ENCODE data around the gene IQCK.

Gene IQCK, protein sequence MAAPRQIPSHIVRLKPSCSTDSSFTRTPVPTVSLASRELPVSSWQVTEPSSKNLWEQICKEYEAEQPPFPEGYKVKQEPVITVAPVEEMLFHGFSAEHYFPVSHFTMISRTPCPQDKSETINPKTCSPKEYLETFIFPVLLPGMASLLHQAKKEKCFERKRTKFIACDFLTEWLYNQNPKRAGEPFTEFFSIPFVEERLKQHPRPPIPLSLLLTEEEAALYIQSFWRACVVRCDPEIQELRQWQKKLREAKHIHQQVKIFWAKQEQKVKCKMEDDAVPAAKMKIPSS

DNA sequence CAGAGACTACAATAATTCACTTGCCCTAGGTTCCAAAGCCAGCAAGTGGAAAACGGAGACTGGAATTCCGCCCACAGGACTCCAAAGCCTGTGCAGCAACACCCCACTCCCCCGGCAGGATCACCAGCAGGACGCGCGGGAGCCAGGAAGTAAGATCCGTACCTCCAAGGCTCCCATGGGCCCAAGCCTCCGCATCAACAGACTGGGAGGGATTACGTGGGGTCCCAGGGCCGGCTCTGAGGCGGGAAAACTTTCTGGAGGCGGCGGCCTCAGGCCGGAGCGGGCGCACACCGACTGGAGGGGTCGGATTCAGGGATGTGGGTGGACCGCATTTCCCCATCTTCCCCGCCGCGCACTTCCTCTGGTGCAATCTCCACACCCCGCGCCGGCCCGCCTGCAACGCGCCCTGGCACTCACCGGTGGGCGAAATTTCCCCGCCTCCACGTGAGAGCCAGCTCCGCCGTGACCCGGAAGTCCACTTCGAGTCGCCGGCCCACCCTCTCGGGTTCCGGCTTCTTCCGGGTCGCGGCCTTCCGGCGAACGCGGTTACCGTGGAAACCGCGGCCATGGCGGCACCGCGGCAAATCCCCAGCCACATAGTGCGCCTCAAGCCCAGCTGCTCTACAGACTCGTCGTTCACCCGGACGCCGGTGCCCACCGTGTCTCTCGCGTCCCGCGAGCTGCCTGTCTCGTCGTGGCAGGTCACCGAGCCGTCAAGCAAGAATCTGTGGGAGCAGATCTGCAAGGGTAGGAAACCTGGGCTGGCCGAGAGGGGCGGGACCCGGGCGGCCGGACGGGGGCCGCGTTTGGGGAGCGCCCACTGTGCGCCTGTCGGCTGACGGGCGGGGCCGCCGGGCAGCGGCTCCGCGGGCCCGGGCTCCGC, at the start of gene IQCK, which contains the start of gene KNOP1:
TSS of gene IQCK (plus strand) at position 531 of the 883 bp plus-strand sequence. CDS start at position 567, 36 bp downstream.
TSS of gene KNOP1 (minus strand) at position 487 of the 883 bp plus-strand sequence. CDS start 3,192 bp downstream, outside the sequence.
- POLR2A ChIA-PET, result interaction anchor here (0.6 to 2.3 kb wide), 5 partner anchors 18 to 163 kb away, joined by 3 to 9 read pairs (median 6); partner anchors contain the start of gene VPS35L
- no peak for TF ChIP-seq ZNF670 (tag by site-specific recombination; IDR thresholded peaks at IDR 0.05; ENCODE audit: low read depth)
- TF ChIP-seq YY1 (tag by site-specific recombination; IDR thresholded peaks at IDR 0.05), result peak; percentile 85
- TF ChIP-seq ZNF248 (tag by site-specific recombination; IDR thresholded peaks at IDR 0.05), result no peak
- TF ChIP-seq, protein P1, sequence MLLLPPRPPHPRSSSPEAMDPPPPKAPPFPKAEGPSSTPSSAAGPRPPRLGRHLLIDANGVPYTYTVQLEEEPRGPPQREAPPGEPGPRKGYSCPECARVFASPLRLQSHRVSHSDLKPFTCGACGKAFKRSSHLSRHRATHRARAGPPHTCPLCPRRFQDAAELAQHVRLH (tag by site-specific recombination; IDR thresholded peaks at IDR 0.05), result peak; percentile 80; the same call in 1 of the 2 replicates
- TF ChIP-seq ZNF561 (tag by site-specific recombination; IDR thresholded peaks at IDR 0.05; ENCODE audit: borderline replicate concordance), result 0 out of 2 replicates have a peak, but pooled peaks have one; percentile 23
- no peak for TF ChIP-seq ZNF138 (tag by site-specific recombination; IDR thresholded peaks at IDR 0.05; ENCODE audit: borderline replicate concordance)
- peak; percentile 95 for TF ChIP-seq ZBTB8A (tag by site-specific recombination; IDR thresholded peaks at IDR 0.05)
- TF ChIP-seq ZNF214 (tag by site-specific recombination; IDR thresholded peaks at IDR 0.05; ENCODE audit: borderline replicate concordance), result no peak
- no peak for TF ChIP-seq ZNF530 (tag by site-specific recombination; IDR thresholded peaks at IDR 0.05; ENCODE audit: low read depth)
- TF ChIP-seq, protein P2, sequence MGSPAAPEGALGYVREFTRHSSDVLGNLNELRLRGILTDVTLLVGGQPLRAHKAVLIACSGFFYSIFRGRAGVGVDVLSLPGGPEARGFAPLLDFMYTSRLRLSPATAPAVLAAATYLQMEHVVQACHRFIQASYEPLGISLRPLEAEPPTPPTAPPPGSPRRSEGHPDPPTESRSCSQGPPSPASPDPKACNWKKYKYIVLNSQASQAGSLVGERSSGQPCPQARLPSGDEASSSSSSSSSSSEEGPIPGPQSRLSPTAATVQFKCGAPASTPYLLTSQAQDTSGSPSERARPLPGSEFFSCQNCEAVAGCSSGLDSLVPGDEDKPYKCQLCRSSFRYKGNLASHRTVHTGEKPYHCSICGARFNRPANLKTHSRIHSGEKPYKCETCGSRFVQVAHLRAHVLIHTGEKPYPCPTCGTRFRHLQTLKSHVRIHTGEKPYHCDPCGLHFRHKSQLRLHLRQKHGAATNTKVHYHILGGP (tag by site-specific recombination; IDR thresholded peaks at IDR 0.05), result no peak
- TF ChIP-seq WT1 (tag by site-specific recombination; IDR thresholded peaks at IDR 0.05), result no peak
- TF ChIP-seq, protein P3, sequence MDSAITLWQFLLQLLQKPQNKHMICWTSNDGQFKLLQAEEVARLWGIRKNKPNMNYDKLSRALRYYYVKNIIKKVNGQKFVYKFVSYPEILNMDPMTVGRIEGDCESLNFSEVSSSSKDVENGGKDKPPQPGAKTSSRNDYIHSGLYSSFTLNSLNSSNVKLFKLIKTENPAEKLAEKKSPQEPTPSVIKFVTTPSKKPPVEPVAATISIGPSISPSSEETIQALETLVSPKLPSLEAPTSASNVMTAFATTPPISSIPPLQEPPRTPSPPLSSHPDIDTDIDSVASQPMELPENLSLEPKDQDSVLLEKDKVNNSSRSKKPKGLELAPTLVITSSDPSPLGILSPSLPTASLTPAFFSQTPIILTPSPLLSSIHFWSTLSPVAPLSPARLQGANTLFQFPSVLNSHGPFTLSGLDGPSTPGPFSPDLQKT (IDR thresholded peaks at IDR 0.05; ENCODE audit: borderline replicate concordance, low read depth, low read length), result peak; percentile 13; the same call in 1 of the 2 replicates
- no peak for TF ChIP-seq ZNF560 (tag by site-specific recombination; IDR thresholded peaks at IDR 0.05; ENCODE audit: borderline replicate concordance)
- TF ChIP-seq, protein P4, sequence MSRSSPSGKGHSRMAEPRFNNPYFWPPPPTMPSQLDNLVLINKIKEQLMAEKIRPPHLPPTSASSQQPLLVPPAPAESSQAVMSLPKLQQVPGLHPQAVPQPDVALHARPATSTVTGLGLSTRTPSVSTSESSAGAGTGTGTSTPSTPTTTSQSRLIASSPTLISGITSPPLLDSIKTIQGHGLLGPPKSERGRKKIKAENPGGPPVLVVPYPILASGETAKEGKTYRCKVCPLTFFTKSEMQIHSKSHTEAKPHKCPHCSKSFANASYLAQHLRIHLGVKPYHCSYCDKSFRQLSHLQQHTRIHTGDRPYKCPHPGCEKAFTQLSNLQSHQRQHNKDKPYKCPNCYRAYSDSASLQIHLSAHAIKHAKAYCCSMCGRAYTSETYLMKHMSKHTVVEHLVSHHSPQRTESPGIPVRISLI (tag by site-specific recombination; IDR thresholded peaks at IDR 0.05), result no peak
- no peak for TF ChIP-seq ZNF623 (tag by site-specific recombination; IDR thresholded peaks at IDR 0.05)
- no peak for TF ChIP-seq ZNF174 (tag by site-specific recombination; IDR thresholded peaks at IDR 0.05)
- peak; percentile 28; the same call in 1 of the 2 replicates for TF ChIP-seq ZBTB21 (tag by site-specific recombination; IDR thresholded peaks at IDR 0.05)
- no peak for TF ChIP-seq ZNF510 (tag by site-specific recombination; IDR thresholded peaks at IDR 0.05; ENCODE audit: insufficient replicate concordance)
- TF ChIP-seq, protein P5, sequence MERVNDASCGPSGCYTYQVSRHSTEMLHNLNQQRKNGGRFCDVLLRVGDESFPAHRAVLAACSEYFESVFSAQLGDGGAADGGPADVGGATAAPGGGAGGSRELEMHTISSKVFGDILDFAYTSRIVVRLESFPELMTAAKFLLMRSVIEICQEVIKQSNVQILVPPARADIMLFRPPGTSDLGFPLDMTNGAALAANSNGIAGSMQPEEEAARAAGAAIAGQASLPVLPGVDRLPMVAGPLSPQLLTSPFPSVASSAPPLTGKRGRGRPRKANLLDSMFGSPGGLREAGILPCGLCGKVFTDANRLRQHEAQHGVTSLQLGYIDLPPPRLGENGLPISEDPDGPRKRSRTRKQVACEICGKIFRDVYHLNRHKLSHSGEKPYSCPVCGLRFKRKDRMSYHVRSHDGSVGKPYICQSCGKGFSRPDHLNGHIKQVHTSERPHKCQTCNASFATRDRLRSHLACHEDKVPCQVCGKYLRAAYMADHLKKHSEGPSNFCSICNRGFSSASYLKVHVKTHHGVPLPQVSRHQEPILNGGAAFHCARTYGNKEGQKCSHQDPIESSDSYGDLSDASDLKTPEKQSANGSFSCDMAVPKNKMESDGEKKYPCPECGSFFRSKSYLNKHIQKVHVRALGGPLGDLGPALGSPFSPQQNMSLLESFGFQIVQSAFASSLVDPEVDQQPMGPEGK (tag by site-specific recombination; IDR thresholded peaks at IDR 0.05), result peak; percentile 76; the same call in 1 of the 2 replicates
- TF ChIP-seq, protein P6, sequence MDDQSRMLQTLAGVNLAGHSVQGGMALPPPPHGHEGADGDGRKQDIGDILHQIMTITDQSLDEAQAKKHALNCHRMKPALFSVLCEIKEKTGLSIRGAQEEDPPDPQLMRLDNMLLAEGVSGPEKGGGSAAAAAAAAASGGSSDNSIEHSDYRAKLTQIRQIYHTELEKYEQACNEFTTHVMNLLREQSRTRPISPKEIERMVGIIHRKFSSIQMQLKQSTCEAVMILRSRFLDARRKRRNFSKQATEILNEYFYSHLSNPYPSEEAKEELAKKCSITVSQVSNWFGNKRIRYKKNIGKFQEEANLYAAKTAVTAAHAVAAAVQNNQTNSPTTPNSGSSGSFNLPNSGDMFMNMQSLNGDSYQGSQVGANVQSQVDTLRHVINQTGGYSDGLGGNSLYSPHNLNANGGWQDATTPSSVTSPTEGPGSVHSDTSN (CRISPR knock-in tag; IDR thresholded peaks at IDR 0.05), result peak; percentile 61
- TF ChIP-seq ZNF585B (tag by site-specific recombination; IDR thresholded peaks at IDR 0.05), result no peak
- peak; percentile 97 for TF ChIP-seq EGR2 (tag by site-specific recombination; IDR thresholded peaks at IDR 0.05; ENCODE audit: low read depth)
- no peak for TF ChIP-seq ZNF132 (tag by site-specific recombination; IDR thresholded peaks at IDR 0.05; ENCODE audit: borderline replicate concordance)
- TF ChIP-seq ZNF558 (tag by site-specific recombination; IDR thresholded peaks at IDR 0.05), result no peak
- TF ChIP-seq RBAK (tag by site-specific recombination; IDR thresholded peaks at IDR 0.05), result no peak
- TF ChIP-seq BCL11B (tag by site-specific recombination; IDR thresholded peaks at IDR 0.05; ENCODE audit: low read depth), result no peak
- TF ChIP-seq, protein P7, sequence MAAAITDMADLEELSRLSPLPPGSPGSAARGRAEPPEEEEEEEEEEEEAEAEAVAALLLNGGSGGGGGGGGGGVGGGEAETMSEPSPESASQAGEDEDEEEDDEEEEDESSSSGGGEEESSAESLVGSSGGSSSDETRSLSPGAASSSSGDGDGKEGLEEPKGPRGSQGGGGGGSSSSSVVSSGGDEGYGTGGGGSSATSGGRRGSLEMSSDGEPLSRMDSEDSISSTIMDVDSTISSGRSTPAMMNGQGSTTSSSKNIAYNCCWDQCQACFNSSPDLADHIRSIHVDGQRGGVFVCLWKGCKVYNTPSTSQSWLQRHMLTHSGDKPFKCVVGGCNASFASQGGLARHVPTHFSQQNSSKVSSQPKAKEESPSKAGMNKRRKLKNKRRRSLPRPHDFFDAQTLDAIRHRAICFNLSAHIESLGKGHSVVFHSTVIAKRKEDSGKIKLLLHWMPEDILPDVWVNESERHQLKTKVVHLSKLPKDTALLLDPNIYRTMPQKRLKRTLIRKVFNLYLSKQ (tag by site-specific recombination; IDR thresholded peaks at IDR 0.05; ENCODE audit: borderline replicate concordance), result no peak

More for the DNA sequence above, at the start of gene IQCK, which contains the start of gene KNOP1:
- Histone ChIP-seq H3K27ac (ENCODE audit: extremely low read depth, low read depth, low read length) (peak within 1 kb of the TSS; percentile 59), H3K4me1 (ENCODE audit: control insufficient read depth, insufficient read depth, low read length) (peaks cover 3% of the 10 kb centered on the region; the same call in 1 of the 2 replicates), H3K36me3 (ENCODE audit: control insufficient read depth in 2 of 2, insufficient read depth in 1 of 2, low read length in 2 of 2) (peaks cover 3 to 30% of the 10 kb centered on the region in 2 experiments), H3K4me3 (ENCODE audit: low read depth, low read length) (peak within 1 kb of the TSS; percentile 94), H3K9me3 (ENCODE audit: control insufficient read depth, insufficient read depth, low read depth, low read length) (no peaks in the 10 kb centered on the region)
- CTCF ChIA-PET, result interaction anchor here (0.6 to 1.3 kb wide), 3 partner anchors 116 to 624 kb away, joined by 3 to 6 read pairs (median 4); no protein-coding TSS in a partner anchor

Data from HEK293 (cell line).